GM21786 (cell line): ENCODE data around the gene TAX1BP3.

Source experiments
- ATAC-seq: cut with Tn5 transposase; IDR thresholded peaks from one replicate; pipeline ENCODE4 v1.9.1; 2021; ENCODE audit not compliant: unreplicated experiment

TAX1BP3 gene

DNA sequence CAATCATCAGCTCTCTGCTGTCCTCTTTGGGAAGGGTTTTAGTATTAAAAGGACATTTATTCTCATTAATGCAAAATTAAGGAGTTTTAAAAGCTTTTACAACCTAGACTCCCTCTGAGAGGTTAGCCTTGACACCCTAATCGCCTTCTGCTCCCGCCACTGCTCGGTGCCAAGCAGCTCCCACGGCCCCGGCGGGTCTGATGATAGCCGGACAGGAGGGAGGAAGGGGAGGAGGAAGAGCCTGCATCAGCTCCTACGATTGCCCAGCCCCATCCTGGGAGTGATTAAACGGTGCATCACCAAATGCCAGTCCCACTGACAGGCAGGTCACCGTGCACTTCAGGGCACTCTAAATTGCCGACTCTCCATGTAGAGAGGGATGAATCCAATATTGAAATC is 40.6 kb downstream of the TAX1BP3 start:
- no peak for ATAC-seq

DNA sequence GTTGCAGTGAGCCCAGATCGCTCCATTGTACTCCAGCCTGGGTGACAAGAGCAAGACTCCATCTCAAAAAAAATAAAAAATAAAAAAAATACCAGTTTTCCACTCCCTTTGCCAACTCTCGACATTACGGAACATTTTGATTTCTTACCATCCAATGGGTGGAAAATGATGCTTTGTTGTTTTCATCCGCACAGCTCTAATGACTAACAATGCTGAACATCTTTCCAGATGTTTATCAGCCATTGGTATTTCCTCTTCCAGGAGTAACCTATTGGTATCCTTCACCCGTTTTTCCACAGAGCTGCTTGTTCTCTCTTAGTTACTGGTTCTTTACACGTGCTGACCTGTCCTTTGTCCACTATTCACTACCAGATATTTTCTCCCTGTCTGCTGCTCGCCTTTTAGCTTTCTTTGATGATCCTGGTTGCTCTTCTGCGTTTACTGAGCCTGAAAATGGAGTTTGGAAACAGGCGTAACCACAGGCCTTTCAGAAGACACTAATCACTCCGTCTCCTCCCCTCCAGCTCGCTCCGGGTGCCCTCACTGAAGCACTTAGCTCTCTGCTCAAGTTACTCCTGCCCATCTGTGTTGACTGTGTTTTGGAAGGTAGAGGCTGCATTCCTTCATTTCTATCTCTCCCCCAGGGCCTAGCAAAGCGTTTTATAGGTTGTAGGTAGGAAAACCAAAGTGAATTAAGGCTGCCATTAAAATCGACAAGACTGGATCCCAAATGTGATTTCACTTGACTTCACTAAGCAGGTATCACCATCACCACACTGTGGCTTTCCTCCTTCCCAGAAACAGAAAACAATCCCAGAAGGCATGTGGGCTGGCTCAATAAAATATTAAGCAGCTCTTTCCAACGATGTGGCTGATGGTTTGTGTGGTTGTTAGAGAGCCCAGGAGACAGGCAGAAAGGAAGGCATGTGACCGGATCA is 41.3 kb downstream of the TAX1BP3 start:
- no peak for ATAC-seq

DNA sequence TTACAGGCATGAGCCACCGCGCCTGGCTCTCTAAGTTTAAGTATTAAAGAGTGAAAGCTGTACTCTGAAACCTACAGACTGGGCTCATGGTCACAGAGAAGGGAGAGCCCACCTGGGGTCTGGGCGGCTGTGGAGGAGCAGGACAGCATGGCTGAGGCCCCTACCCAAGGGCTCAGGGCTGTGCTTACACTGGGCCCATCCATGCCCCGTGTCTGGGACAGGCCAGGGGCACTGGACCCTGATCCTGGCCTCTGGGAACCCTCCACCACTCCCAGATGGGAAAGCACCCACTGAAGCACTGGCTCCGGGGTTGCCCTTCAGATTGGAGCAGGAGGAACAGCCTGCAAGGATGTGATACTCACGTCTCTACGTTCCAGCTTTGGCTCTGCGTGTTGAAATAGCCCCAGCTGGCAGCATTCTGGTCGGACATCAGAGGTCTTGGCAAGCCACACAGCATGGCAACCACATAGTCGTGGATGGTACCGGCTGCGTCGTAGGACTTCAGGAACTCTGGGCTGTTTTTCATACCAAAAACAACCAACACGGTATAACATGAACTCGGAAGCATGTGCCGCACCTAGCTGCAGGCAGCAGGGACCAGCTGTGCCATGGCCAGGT is 45.3 kb downstream of the TAX1BP3 start:
- ATAC-seq = no peak

DNA sequence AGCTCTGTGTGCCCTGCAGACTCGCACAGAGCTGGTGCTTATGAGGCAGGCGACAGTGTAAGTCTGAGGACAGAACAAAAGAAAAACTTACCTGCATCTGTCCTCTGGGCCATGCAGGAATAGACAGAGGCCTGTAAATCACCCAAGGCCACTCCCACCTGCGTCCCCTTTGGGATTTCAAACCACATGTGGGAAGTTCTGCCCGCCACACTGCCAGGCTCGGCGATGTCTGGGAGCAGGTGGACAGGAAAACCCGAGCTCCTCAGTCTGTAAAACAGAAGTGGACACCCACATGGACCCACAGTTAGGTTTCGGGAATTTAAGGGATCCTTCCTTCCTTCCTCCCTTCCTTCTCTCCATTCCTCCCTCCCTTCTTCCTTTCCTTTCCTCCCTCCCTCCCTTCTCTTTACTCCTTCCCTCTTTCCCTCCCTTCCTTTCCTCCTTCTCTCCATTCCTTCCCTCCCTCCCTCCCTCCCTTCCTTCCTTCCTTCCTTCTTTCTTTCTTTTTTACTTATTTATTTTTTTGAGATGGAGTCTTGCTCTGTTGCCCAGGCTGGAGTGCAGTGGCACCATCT is 47.1 kb downstream of the TAX1BP3 start:
- no peak for ATAC-seq

DNA sequence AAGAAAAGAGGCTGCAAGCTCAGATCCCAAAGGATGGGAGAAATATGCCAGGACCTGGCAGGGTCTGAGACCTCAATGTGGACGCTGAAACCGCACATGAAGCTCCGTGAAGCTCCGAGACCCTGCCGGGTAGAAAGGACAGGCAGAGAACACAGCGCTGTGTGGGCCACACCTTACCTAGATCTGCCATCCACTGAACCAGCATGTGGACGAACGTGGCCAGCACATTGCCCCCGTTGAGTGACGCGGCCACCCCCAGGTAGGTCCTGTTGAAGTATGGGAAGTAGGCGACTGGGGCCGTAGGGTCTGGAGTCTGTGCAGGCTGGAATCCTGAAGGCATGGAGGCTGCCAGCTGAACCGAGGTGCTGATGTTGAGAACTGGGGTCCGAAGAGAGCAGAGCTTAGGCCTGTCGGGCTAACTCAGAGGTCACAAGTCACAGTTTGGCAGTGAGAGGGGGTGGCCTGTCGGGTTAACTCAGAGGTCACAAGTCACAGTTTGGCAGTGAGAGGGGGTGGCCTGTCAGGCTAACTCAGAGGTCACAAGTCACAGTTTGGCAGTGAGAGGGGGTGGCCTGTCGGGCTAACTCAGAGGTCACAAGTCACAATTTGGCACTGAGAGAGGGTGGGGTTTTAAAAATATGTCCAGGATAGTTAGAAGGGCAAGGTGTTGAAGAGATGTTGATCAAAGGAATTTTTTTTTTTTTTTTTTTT is 53.1 kb downstream of the TAX1BP3 start:
- ATAC-seq = no peak

DNA sequence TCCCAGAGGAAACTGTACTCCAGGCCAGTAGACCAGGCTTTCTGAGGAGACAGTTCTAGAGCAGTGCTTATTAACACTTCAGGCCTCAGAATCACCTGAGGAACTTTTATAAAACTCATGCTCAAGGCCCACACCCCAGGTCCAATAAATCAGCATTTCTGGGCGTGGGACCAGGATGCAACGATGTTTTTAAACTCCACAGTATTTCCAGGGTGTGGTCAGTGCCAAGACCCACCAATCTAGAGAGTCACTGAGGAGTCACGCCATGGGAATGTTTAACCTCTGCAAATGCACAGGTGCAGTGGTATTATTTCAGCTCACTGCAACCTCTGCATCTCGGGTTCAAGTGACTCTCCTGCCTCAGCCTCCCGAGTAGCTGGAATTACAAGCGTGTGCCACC is 55.3 kb downstream of the TAX1BP3 start:
- no peak for ATAC-seq
